Hematopoietic multipotent progenitor cell treated with erythropoietin and hydrocortisone succinate and interleukin-3 and kit ligand, for 15 days (in vitro differentiated cells): ENCODE data around the gene ENTR1.
A peak's percentile ranks its signal among the peaks of the same experiment; 100 is the strongest.

Experiments used
- DNase-seq: peaks from one replicate; pipeline ENCODE4 v3.0.0-alpha.2; 2015; ENCODE audit warnings: low spot score

The ENTR1 gene, protein sequence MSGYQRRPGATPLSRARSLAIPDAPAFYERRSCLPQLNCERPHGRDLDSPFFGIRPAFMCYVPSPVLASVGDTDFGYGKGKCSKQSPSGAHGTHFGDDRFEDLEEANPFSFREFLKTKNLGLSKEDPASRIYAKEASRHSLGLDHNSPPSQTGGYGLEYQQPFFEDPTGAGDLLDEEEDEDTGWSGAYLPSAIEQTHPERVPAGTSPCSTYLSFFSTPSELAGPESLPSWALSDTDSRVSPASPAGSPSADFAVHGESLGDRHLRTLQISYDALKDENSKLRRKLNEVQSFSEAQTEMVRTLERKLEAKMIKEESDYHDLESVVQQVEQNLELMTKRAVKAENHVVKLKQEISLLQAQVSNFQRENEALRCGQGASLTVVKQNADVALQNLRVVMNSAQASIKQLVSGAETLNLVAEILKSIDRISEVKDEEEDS

DNA sequence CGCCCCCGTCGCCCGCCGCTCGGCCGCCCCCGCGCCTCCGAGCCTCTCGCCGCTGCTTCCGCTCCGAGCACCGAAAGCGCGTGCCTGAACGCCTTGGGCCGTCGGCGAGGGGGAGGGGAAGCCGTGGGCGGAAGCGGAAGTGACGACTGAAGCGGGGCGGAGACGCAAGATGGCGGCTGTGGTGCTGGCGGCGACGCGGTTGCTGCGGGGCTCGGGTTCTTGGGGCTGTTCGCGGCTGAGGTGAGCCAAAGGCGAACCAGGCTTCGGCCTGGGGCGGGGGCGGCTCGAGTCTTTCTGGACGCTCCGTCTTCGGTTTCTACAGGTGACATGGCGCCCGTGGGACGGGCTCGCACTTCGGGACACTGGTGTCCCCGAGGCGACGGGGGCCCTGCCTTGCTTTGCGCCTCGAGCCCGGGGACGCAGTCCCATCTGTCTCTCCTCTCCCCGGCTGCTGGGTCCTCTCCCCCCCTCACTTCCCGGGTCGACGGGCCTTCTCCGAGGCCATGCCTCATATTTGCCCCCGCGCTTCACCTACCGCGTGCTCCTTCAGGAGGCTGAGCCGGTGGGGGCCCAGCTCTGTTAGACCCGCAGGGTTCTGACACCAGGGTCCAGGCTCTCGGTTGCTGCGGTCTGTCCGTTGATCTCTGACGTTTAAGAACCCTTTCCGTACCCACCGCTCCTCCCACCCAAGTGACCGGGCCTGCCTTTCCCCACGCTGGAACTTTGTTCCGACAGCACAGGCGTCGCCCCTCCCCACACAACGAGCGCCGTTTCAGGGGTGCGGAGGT lies at the start of gene ENTR1, which contains the start of gene PMPCA:
ENTR1 (minus strand) TSS at position 115 of the 788 bp plus-strand sequence. CDS start 217 bp downstream, outside the sequence.
PMPCA (plus strand) TSS at position 159 of the 788 bp plus-strand sequence; CDS start at position 170, 11 bp downstream.
- DNase-seq, result peak; percentile 93

DNA sequence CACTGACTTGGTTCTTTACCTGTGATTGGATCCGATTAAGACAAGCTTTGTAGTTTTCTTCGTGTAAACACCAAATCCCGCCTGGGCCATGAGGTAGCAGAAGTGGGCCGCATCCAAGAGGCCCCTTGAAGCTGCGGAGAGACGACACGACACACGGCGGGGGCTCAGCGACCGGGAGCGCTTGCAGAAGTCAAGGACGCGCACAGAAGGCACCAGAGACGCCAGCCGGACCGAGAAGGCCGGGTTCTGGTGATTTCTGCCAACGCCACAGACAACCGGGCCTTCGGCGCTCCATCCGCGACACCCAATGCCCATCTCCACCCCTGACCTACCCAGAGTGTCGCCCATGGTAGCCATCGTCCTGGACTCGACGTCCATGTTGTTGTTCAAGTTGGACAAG lies 49.0 kb upstream of the ENTR1 start:
- DNase-seq, result no peak

DNA sequence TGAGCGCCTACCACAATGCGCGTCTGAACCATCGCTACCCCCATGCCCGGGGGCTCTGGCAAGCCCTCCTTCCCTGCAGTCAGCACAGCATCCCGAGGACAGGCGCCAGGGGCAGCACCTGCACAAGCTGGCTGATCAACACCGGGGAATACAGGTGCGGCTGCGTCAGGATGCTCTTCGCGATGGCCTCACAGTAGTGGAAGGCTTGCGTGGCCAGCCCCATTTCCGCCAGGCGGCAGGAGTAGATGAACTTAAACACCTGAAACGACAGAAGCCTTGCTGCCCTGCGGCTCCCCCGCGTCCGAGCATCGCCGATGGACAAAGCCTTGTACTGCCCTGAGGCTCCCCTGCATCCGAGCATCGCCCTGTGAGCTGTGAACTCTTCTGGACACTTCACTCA lies 46.9 kb upstream of the ENTR1 start:
- DNase-seq, result no peak

DNA sequence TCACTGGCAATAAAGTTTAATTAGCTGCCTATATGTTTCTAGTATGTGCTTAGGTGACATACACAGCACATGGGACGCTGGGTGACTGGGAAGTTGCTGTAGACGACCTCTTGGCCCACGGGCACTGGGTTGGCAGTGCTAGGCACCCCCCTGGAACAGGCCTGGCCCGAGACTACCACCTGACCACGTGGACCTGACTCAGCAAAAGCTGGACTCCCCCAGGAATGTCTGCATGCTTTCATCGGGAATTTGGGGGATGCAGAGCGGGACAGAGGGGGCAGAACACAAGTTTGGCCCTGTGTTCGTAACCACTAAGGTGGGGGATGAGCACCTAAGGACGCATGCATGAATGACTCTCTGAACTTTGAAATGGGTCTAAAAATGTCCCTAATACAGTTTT lies 45.8 kb upstream of the ENTR1 start:
- DNase-seq, result no peak

DNA sequence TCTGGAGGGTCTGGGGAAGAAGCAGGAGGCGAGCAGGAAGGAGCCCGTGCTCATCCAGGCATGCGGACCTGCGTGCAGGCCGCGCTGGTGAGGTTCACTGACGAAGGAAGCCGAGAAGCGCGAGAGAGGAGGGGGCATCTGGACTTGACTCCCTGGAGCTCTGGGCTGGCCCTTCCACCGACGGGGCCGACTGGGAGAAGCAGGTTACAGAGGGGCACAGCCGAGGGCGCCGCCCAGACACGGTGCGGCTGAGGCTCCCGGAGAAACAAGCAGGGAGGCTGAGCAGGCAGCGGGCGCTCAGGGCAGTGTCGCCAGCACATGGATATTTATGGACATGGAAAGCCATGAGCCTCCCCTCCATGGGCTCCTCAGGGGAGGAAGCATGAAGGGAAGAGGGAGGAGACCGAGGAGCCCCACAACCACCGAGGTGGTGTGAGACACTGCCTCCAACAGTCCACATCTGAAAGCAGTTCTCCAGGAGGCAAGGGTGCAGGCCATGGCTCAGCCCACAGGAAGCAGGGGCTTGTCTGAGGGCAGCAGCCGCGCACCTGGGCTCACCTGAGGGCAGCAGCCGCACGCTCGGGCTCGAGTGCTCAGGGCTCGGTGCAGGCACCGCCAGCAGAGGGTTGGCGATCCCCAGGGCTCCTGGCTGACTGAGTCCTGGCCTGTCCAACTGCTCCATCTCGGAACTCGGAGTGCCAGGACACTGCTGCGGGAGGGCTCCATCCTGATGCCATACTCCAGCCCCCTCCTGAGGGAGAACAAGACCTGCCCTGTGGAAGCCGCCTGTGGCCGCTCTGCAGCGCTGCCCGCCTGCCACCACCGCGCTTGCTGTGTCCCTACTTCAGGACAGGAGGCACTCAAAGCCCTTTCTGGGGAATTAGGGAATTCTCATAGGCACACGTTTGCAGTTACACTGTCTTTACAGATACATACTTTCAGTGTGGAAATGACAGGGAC lies 44.9 kb upstream of the ENTR1 start:
- no peak for DNase-seq

DNA sequence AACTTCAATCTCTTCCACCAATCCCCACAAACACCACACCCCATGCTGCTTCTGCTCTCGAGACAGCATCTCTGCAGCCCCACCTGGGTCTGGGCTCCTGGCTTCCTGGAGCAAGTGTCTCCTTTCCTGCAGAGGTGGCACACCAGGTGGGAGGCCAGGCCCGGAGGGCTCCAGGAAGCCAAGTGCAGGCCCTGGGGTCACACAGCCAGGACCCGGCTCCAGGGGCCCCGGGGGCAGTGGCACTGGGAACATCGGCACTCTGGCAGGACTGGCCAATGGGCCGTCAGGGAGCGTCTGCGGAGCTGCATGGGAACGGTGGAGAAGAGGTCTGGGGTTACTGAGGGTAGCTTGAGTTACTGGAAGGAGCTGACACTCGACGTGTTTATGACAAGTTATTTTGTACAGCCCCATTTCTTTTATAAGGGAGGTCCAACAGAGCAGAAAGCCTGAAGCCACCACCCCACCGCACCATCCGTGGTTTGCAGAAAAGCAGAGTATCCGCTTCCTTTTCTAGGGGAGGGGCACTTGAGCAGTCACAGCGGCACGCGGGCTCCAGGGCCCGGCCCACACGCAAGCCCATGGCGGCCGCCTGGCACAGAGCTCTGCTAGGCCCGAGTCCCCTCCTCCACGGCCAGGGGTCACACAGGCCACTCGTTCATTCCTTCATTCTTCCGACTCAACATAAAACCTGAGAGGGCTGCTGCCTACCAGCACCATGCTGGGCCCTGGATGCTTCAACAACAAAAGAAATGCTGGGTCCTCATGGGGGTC lies 43.8 kb upstream of the ENTR1 start:
- DNase-seq, result no peak

DNA sequence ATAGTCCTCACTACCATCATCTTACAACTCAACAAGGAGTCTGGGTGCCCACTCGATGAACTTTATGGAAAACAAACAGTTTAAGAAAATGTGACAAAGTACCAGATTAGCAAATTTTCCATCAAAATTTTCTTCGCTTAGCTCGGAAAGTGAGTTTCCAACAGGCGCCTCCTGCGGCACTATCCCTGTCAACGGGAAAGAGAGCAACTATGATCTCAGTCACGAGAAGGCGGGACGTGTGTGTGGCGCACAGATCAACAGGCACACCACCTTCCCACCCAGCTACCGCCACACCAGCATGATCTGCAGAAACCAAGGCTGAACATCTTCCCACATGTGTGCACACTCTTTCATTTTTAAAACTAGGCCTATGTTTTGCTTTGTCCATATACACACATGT lies 42.9 kb upstream of the ENTR1 start:
- no peak for DNase-seq

DNA sequence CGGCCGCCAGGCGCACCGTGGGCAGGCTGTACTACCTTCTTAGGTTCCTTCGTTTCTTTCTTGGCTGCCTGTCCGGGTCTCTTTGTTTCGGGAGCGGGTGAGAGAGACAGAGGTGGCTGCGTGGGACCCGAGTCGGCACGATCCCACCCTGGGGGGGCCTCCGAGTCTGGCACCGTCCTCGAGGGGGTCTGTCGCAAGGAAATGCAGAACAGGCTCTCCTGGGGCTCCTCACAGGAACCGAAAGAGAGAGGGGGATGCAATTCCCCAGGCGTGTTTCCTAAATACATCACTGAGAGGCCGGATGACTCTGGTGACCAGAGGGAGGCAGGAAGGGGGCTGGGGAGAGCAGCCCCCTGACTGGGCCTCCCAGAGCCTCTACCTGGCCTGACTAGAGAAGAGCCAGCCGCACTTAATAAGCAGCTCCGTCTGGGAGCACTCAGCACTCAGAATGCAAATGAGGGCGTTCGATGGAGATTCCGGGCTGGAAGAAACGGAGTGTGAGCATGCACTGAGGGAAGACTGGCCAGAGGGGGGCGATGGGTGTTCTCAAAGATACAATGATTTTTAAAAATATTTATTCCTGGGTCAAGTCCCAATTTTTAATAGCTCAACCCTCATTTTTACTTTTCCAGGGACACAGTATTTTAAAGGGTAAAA lies 40.9 kb upstream of the ENTR1 start:
- DNase-seq, result no peak

DNA sequence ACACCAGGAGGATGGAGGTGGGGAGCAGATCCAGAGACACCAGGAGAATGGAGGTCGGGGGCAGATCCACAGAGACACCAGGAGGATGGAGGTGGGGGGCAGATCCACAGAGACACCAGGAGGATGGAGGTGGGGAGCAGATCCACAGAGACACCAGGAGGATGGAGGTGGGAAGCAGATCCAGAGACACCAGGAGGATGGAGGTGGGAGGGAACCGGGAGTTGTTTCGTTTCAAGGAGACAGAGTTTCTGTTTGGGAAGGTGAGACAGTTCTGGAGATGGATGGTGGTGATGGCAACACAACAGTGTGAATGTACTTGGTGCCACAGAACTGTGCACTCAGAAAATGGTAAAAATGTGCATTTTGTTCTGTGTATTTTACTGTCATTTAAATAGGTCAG lies 38.2 kb upstream of the ENTR1 start:
- no peak for DNase-seq

DNA sequence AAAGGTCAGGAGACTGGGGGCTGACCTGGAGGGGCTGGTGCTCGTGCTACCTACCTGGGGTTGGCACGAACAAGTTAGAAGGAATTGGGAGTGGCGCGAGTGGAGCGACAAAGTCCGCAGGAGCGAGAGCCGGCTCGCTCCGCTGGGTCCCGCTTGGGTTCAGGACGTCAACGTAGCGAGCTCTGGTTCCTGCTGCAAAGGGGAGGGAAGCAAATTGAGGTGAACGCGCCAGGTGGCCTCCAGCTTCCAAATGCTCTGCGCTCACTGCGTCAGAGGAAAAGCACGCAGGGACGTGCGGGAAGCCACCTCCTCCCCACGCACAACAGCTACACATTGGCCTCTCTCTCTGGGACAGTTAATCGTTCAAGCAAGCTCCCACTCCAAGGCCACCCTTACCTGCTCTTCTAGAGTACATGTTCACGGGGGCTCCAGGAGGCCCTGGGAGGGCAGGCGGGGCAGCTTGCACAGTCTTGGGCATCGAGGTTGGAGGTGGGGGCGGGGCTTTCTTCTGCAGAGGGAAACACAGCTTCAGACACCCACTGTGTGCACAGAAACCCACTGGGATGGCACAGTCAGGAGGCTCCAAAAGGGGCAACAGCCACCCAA lies 36.9 kb upstream of the ENTR1 start:
- no peak for DNase-seq

DNA sequence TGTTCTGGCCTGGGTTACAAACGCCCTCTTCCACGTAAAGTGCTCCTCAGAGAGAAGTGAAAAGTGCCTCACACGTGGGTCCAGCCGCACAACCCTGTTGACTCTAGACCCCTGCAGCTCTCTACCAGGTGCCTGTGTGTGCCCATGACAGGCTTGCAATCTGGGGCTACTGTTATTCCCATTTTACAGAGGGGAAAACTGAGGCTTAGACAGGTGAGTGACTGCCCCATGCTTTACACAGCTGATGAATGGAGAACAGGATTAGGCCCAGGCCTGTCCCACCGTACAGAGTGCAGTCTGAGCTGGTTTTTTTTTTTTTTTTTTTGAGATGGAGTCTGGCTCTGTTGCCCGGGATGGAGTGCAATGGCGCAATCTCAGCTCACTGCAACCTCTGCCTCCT lies 35.4 kb upstream of the ENTR1 start:
- DNase-seq, result no peak

DNA sequence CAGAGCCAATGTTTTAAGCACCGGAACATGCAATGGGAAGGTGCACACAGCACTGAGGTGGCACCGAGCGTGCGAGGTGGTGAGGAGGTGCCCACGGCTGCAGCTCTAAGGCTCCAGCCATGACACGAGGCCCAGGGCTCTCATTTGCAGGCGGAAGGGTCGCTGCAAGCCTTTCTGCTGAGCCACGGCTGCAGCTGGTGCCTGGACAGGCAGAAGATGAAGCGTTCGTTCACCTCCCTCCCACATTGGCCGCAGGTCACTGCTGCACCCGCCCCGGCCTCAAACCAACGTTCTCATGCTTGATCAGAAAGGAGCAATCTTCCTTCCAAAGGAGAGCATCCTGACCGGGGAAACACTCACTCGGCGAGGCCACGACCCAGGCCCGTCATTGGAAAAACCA lies 33.7 kb upstream of the ENTR1 start:
- DNase-seq, result no peak

DNA sequence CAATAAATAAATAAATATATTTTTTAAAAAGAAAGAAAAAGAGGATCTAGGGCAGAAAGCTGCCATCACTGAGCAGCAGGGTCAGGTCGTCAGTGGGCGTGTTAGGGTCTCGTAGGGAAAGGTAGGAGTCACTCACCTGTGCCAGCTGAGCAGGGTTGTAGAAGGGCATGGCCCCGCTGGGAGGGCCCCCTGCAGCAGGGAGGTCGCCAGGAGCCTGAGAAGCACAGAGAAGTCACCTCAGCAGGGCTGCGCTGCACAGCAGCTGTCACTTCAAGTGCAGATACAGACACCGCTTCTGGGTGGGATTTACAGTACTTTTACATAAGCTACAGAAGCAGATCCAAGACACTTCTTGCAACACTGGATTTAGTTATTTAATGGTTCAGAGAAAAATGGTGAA lies 33.3 kb upstream of the ENTR1 start:
- DNase-seq, result no peak

DNA sequence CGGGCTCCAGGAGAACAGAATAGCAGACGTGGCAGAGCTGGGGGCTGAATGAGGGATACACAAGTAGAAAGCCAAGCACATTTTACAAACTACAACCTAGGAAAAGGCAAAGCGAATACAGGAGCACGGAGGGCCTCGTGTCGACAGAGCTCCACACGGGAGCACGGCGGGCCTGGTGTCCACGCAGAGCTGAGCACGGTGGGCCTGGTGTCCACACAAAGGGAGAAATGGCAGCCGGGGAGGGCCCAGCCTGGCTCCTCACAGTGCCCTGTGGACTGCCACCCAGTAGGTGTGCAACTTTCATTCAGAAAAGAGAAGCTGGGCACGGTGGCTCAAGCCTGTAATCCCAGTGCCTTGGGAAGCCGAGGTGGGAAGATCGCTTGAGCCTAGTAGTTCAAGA lies 32.7 kb upstream of the ENTR1 start:
- no peak for DNase-seq

DNA sequence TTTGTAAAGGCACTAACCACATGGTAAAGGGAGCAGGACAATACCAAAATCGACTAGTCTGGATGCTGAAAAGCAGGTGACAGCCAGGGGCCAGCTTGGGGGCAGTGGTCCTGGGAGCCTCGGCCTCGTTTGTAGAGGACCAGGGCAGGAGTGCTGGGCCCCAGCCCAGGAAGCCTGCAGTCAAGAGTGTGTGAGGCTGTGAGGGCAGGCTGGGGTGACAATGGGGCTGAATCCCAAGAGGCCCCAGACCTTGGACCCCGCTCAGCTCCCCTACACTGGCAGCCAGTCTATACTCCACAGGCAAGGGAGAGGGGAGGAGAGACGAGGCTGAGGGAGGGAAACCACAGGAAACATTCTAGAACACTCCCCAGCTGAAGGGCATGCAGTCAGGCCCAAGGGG lies 31.9 kb upstream of the ENTR1 start:
- DNase-seq, result no peak

DNA sequence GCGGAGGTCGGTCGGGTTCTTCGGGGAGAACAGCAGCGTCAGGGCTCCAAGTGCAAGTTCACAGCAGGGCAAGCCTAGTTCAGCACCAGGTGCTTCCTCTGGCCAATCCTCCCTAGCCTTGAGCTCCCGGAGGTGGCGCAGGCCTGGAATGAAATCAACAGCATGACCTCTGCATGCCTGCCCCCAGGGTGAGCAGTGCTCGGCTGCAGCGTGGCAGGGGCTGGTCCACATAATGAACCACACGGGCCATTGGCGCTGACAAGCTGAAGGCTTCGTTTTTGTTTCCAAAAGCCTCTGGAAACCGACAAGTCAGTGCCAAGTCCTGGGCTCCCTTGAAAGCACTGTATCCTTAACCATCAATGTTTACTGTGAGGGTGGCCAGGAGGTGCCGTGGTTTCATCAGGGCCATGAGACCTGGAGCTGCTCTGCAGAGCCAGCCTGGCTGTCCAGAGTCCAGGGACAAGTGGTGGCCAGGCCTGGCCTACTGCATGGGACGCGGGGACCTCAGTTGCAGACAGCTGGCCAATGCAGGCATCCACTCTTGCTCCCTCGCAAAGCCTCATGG lies 31.3 kb upstream of the ENTR1 start:
- DNase-seq, result no peak

DNA sequence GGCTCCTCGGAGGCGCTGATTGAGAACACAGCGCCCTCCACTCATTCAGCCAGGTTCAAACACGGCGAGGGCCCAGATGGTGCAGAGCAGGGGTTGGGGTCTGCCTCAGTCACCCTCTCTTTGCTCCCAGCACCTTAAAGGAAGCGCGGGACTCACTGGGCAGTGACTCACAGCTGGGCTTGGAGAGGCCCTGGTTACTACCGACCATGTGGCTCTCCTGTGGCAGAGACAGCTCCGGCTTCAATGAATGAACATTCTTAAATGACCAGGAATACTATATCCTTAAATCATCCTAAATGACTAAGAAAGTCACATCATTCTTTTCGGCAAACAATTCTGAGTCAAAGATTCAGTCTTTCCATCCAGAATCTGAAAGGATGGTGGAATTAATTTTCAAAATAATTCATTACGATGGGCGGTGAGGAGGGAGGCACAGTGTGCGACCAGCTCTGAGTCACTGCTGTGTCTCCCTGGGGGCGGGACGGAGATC lies 30.8 kb upstream of the ENTR1 start:
- no peak for DNase-seq

DNA sequence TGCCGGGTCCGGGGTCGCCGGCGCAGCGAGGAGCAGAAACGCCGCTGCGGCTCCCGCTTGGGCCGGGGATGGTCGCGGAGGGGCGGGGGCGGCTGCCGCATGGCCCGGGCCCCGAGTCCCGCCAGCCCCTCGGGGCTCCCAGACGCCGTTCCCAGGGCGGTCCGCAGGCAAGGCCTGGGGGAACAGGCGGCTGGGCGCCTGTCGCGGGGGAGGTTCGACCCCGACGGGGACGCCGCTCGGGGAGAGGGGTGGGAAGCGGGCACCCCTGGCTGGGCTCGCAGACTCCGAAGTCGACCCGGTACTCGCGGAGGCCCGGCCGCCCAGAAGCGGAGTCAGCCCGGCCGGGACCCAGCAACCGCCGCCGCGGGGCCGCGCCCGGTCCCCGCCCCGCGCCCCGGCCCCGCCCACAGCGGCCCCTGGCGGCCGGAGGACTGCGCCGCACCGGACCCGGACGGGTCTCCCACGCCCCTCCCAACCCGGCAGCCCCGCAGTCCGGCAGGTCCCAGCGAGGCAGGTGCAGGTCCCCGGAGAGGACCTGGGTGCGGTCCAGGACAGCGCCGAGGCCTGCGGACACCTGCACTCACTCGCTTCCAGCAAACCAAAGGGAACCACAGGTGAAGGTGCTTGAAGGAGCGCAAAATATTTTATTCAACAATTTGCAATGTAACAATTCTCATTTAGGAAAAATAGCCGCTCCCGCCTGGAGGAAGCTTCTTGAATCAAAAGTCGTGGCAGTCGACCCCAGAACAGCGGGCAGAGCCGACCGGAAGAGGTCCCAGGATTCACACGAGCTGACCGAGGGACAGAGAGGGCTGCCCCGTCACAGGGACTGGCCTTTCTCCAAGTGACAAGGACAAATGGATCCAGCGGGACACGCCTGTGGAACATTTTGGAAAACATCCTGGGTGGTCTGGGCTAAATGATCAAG lies 29.3 kb upstream of the ENTR1 start, which contains the start of gene INPP5E:
INPP5E (minus strand) TSS at position 365 of the 928 bp plus-strand sequence. CDS start 426 bp downstream, outside the sequence.
- peak; percentile 79 for DNase-seq
